Embryonic facial prominence (tissue), 1 donor: Measurements from ENCODE around the gene LRP1-AS.

ENCODE experiments used
- DNase-seq: peaks from one replicate; pipeline ENCODE4 v3.0.0-alpha.2; 2016; ENCODE audit errors: extremely low spot score

LRP1-AS gene

DNA sequence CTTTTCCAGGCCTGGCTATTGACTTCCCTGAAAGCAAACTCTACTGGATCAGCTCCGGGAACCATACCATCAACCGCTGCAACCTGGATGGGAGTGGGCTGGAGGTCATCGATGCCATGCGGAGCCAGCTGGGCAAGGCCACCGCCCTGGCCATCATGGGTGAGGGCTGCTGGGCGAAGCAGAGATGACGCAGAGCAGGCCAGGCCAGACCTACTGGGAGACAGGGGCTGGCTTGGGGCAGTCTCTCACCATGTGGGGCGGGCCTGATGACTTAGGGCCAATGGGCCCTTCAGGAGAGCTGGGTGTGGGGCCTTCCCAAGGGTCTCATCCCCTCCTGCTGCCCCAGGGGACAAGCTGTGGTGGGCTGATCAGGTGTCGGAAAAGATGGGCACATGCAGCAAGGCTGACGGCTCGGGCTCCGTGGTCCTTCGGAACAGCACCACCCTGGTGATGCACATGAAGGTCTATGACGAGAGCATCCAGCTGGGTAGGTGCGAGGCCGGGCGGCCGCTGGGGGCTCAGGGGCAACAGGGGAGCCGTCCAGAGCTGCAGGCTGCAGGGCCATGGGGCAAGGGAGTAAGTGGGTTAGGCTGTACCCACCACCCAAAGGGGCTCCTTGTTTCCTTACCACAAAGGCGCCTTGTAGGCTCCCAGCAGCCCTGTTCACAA is 33.0 kb upstream of the LRP1-AS start:
- no peak for DNase-seq

DNA sequence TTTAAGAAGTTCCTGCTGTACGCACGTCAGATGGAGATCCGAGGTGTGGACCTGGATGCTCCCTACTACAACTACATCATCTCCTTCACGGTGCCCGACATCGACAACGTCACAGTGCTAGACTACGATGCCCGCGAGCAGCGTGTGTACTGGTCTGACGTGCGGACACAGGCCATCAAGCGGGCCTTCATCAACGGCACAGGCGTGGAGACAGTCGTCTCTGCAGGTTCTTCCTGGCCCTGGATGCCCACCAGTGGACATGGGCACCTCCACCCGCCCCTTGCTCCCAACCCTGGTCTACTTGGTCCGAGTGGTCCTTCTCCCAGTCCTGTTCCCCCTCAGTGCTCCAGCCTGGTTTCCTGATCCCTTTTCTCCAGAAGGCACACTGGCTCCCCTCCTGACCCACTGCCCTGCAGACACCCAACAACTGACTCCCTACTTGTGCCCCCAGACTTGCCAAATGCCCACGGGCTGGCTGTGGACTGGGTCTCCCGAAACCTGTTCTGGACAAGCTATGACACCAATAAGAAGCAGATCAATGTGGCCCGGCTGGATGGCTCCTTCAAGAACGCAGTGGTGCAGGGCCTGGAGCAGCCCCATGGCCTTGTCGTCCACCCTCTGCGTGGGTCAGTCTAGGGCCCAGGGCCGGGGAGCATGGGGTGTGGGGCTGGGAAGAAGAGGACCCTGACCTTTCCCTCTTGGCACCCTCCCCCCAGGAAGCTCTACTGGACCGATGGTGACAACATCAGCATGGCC is 32.1 kb upstream of the LRP1-AS start:
- DNase-seq = no peak

DNA sequence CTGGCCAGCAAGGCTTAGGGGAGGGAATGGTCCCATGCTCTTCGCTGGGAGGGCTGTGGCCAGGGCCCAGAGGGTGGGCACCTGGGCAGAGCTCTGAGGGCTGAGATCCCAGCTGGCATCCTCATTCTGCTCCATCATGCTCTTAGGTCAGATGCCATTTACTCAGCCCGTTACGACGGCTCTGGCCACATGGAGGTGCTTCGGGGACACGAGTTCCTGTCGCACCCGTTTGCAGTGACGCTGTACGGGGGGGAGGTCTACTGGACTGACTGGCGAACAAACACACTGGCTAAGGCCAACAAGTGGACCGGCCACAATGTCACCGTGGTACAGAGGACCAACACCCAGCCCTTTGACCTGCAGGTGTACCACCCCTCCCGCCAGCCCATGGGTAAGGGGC is 30.8 kb upstream of the LRP1-AS start:
- no peak for DNase-seq

DNA sequence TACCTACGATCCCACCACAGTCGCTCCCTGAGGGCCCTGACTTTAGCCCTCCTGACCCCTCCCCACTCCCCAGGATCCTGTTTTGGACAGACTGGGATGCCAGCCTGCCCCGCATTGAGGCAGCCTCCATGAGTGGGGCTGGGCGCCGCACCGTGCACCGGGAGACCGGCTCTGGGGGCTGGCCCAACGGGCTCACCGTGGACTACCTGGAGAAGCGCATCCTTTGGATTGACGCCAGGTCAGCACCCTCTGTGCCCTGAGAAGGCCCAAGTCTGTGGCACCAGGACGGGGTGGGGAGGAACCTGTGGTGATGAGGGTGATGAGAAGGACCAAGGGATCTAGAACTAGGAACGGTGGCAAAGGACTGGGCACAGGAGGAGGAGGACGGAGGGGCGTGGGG is 29.9 kb upstream of the LRP1-AS start:
- DNase-seq = no peak

DNA sequence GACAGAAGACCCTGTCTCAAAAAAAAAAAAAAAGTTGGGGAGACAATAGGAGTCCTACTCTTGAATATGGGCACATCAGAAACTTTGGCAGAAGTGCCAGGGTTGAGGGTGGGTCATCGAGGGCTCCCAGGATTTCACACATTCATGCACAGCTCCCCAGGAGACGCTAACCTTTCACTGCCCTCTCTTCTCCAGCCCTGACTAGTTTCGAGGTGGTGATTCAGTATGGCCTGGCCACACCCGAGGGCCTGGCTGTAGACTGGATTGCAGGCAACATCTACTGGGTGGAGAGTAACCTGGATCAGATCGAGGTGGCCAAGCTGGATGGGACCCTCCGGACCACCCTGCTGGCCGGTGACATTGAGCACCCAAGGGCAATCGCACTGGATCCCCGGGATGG is 29.4 kb upstream of the LRP1-AS start:
- no peak for DNase-seq

DNA sequence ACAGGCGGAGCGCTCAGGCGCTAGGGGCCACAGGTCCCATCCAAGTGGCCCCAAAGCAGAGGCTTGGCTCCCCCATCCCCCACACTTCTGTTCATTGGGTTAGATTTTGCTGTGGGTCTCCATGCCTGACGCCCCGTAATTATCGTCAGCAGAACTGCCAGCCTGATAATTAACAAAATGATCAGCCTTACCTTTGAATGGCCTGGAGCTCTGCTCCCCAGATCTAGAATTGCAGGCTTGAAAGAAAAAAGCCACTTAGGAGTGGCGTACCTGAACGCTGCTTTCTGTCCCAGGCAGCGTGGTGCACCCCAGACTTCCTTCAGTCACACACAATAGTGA is 28.7 kb upstream of the LRP1-AS start:
- DNase-seq = no peak

DNA sequence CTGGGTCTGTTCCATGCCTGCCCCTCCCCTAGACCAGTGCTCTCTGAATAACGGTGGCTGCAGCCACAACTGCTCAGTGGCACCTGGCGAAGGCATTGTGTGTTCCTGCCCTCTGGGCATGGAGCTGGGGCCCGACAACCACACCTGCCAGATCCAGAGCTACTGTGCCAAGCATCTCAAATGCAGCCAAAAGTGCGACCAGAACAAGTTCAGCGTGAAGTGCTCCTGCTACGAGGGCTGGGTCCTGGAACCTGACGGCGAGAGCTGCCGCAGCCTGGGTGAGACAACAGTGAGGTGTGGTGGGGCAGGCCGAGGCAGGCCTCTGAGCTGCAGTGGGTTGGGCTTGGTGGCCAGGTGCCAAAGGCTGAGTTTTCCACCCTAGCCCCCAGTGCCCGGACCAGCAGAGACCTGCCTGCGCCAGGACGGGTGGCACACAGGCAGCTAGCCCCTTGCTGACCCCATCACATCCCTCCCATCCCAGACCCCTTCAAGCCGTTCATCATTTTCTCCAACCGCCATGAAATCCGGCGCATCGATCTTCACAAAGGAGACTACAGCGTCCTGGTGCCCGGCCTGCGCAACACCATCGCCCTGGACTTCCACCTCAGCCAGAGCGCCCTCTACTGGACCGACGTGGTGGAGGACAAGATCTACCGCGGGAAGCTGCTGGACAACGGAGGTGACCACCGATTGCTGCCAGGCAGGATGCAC is 28.2 kb upstream of the LRP1-AS start:
- DNase-seq = no peak

DNA sequence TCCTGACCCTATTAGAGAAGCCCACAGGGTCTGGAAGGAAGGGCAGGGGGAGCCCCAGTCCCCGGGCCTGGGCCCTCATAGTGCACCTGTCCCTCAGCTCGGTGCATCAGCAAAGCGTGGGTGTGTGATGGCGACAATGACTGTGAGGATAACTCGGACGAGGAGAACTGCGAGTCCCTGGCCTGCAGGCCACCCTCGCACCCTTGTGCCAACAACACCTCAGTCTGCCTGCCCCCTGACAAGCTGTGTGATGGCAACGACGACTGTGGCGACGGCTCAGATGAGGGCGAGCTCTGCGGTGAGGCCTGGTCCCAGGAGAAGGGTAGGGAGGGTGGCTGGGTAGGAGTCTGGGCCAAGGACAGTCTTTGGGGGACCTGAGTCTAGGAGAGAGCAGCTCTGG is 26.3 kb upstream of the LRP1-AS start:
- DNase-seq = no peak

DNA sequence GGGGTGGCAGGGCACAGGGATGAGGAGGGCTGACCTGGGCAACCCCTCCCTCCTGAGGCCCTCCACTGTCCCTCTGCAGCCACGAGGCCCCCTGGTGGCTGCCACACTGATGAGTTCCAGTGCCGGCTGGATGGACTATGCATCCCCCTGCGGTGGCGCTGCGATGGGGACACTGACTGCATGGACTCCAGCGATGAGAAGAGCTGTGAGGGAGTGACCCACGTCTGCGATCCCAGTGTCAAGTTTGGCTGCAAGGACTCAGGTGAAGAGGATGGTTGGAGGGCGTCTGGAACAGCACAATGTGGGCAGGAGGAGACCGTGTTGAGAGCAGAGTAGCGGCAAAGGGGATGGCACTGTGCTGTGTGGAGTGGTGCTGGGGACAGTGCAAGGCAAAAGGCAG is 25.7 kb upstream of the LRP1-AS start:
- DNase-seq = no peak

DNA sequence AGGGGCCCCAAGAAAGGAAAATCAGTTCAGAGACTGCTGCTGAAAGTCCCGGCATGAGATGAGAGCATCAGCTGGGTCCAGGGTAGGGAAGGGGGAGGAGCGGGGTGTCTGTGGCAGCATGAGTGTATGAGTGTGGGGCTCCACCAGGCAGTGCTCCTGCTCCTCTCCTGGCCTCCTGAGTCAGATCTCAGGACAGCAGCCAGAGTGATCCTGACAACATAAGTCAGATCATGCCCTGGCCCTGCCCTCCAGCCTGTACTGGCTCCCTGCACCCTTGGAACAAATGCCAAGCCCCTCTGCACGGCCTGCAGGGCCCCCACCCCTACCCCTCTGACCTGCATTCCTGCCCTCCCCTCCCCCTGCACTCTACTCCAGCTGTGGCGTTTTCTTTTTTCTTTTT is 24.2 kb upstream of the LRP1-AS start:
- DNase-seq = no peak

DNA sequence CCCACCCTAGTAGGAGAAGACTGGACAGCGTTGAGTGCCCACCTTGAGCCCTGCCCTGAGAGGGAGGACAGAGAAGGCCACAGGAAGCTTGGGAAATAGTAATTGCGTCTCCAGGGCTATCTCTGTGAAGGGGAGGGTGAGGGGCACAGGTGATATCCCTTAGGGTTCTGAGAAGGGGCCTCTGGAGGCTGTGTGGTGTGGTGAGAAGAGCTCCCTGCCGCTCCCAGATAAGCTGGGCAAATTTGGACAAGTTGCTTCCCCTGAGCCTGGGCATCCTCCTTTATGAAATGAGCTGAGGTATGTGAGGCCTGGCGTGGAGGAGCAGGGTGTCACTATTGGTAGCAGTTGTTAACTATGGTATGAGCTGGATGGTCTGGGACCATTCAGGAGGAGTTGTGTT is 23.5 kb upstream of the LRP1-AS start:
- DNase-seq = no peak

DNA sequence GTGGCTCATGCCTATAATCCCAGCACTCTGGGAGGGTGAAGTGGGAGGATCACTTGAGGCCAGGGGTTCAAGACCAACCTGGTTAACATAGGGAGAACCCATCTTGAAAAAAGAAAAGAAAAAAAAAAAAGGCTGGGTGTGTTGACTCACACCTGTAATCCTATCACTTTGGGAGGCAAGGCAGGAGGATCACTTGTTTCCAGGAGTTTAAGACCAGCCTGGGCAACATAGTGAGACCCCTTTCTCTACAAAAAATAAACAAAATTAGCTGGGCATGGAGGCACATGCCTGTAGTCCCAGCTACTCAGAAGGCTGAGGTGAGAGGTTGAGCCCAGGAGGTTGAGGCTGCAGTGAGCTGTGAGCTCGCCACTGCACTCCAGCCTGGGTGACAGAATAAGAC is 23.0 kb upstream of the LRP1-AS start:
- no peak for DNase-seq

DNA sequence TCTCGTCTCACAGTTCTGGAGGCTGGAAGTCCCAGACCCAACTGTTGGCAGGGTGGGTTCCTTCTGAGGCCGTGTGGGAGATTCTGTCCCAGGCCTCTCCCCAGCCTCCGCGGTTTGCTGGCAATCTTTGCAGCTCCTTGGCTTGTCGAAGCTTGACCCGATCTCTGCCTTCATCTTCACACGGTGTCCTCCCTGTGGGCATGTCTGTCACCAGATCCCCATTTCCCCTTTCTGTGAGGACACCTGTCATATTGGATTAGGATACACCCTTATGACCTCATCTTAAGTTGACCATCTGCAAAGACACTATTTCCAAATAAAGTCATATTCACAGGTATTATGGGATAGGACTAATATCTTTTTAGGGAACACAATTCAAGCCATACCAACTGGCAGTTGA is 22.6 kb upstream of the LRP1-AS start:
- DNase-seq = no peak

DNA sequence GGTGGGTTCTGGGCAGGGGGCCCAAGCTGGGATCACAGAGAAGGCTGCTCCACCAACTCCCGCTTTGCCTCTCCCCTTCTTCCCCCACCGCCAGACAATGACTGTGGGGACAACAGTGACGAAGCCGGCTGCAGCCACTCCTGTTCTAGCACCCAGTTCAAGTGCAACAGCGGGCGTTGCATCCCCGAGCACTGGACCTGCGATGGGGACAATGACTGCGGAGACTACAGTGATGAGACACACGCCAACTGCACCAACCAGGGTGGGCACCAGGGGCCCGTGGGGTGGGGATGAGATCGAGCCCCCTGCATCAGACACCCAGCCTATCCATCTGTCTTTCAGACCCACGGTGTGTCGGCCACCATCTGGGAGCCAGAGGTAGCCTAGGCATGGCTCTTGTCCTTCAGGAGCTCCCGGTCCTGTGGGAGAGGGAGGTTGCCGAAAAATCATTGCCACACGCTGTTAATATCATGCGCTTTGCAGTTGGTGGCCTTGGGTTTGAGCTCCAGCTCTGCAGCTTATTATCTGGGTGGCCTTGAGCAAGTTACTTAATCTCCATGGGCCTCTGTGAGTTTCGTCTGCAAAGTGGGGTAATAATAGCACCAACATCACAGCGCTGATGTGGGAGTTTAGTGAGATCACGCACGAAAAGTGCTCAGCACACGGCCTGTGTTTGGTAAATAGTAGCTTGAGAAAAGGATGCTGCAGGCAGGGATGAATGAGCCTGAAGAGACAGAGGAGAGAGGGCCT is 21.8 kb upstream of the LRP1-AS start:
- no peak for DNase-seq

DNA sequence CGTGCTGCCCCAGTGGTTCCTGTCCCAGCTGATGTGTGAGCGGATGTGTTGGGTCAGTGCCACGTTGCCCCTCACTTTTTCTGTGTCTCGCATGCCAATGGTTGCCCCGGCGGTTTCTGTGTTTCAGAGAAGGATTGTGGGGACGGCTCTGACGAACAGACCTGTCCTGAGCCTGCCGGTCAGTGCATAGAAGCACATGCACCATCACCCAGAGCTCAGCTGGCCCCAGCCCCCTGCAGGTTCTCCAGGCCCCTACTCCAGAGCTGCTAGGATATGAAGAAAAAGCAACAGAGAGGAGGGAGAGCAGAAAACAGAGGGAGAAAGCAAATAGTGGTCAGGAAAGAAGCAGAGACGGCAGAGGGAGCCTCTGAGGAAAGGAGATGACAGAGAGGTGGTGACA is 20.6 kb upstream of the LRP1-AS start:
- DNase-seq = no peak

DNA sequence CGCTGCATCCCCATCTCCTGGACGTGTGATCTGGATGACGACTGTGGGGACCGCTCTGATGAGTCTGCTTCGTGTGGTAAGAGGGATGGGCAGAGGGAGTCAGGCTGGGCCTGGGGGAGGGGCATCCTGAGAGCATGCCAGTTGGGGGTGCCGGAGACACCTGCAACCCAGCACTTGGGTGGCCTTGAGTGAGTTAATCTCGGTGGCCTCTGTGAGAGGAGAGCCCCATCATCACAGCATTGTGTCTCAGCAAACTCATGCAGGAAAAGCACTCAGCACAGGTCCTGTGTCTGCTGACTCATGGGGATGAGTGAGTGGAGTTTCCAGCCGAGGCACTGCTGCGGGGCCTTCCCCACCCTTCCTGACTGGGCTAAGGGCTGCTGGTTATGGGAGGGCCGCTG is 19.6 kb upstream of the LRP1-AS start:
- no peak for DNase-seq

DNA sequence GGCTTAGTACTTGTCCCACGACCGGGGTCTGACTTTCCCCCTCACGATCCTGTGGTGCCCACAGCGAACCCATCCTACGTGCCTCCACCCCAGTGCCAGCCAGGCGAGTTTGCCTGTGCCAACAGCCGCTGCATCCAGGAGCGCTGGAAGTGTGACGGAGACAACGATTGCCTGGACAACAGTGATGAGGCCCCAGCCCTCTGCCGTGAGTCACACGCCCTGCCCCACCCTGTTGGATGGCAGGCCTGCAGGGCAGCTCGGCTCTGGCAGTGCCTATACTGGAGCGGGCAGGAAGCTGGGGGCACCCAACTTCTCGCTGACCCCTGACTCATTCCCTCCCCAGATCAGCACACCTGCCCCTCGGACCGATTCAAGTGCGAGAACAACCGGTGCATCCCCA is 18.3 kb upstream of the LRP1-AS start:
- no peak for DNase-seq

DNA sequence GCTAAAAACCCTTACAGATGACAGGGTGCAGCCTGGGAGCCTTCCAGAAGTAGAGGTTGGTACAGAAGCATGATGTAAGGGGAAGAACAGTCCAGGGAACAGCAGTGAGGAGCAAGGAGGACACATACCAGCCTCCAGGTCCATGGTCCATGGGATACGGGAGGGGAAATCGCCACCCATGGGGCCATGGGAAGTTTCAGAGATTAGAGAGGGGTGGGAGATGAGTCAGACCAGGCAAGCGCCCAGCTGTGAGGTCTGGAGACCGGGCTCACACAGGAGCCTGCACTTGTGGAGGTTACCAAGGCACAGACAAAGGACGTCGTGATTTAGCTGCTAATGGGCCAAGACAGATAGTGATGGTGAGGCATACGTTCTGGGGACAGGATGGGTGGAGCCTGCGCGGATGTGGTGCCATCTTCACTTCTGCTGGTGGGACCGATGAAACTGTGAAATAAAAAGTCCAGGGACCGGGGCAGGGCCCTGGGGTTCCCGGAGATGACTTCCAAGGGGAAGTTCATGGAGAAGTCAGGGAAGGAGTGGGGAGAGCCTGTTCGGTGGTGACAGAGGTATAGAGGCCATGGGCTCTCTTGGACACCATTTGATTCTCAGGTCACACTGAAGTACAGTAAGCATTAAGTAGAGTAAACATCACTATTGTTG is 17.7 kb upstream of the LRP1-AS start:
- DNase-seq = no peak

DNA sequence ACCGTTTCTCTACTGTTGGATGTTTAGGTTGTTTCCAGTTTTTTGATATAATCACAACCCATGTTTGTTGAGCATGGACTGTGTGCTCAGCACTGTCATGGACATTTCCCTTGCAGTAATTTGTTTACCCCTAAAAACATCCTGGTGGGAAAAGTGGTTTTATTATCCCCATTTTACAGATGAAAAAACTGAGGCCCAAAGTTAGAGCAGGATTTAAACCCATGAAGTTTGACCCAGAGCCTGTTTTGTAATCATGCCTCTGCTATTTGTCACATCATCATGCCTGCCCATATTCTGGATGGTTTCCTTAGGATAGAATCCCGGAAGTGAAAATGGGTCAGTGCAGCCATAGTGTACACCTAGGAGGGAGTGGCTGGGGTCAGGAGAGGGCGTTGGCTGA is 17.0 kb upstream of the LRP1-AS start:
- no peak for DNase-seq

DNA sequence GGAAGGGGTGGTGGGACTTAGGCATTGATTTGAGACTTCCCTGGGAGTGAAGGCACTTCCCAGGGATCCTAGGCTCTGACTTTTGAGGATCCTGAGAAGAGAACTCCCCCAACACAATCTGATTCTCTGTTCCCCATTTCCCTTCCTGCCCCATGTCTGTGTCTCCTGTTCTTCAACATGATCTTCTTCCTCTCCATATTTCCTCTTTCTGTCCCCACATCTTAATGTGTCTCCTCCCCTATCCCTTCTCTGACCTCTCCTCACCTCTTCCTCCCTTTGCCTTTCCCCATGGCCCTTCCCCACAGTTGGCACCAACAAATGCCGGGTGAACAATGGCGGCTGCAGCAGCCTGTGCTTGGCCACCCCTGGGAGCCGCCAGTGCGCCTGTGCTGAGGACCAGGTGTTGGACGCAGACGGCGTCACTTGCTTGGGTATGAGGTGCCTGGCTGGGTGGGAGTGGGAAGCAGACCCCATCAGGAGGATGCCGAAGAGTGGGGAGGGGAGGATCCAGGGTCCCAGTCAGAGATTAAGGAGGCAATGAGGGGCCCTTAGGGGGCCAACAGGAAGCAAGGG is 15.2 kb upstream of the LRP1-AS start:
- DNase-seq = no peak

DNA sequence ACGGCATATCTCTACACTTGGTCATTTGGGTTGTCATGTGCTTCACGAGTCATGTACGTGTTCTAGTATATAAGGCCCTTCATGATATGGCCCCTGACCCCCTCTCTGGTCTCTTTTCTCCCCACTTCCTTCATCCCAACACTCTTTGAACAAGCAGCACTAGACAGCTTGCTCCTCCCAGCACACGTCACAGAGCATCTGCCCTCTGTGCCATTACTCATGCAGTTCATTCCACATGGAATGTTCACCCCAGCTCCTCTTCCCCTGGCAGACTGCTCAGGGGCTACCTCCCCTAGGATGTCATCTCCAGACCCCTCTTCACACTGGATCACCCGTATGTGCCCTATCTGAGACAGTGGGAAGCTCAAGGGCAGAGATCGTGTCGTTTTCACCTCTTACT is 14.1 kb upstream of the LRP1-AS start:
- no peak for DNase-seq

DNA sequence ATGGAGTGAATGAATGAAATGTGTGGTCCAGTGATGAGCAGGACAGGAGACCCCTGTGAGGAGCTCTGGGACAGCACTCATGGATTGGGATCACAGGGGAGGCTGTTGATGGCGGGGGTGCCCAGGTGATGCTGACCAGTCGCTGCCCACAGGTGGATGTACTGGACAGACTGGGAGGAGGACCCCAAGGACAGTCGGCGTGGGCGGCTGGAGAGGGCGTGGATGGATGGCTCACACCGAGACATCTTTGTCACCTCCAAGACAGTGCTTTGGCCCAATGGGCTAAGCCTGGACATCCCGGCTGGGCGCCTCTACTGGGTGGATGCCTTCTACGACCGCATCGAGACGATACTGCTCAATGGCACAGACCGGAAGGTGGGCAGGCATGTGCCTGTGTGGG is 13.3 kb upstream of the LRP1-AS start:
- DNase-seq = no peak
